Progenitor cell of endocrine pancreas (in vitro differentiated cells): ENCODE results near the gene NPB. TPM values are rescaled to one million over a fixed set of nuclear protein-coding genes. Genes with fewer than 3 reads are reported as not detected.
A peak's percentile ranks its signal among the peaks of the same experiment; 100 is the strongest.

Experiments
- DNase-seq: peaks from one replicate; pipeline ENCODE4 v3.0.0; 2021; ENCODE audit warnings: low spot score; ENCODE audit not compliant: unreplicated experiment
- H3K27ac Mint-ChIP-seq: 2 replicates; pipeline ENCODE4 v1.8.0; 2021; ENCODE audit warnings: mild to moderate bottlenecking, moderate library complexity, mixed read lengths
- H3K27me3 Mint-ChIP-seq: 2 replicates; pipeline ENCODE4 v1.8.0; 2021; ENCODE audit warnings: mixed read lengths
- H3K36me3 Mint-ChIP-seq: 2 replicates; pipeline ENCODE4 v1.8.0; 2022; ENCODE audit warnings: mixed read lengths; ENCODE audit not compliant: insufficient read depth
- H3K4me1 Mint-ChIP-seq: 2 replicates; pipeline ENCODE4 v1.8.0; 2021; ENCODE audit warnings: low read depth, mixed read lengths
- H3K4me3 Mint-ChIP-seq: 2 replicates; pipeline ENCODE4 v1.8.0; 2021; ENCODE audit warnings: low read depth, mild to moderate bottlenecking, moderate library complexity, mixed read lengths
- H3K9me3 Mint-ChIP-seq: 2 replicates; pipeline ENCODE4 v1.8.0; 2021; ENCODE audit warnings: low read depth, mixed read lengths
- total RNA-seq: library from RNA; stranded (reverse); gene quantifications from 2 replicates; pipeline ENCODE4 v1.2.1, GENCODE V29; 2021
- TF ChIP-seq, protein P1 (sequence below): fragments of 200-600 bp; sonication (generic); IDR thresholded peaks from one replicate; pipeline ENCODE4 v1.5.0; 2021; ENCODE audit warnings: antibody characterized with exemption, mild to moderate bottlenecking; ENCODE audit not compliant: unreplicated experiment

The NPB gene
- total RNA-seq, 1 donor from 2014 or later = 1.7 TPM

DNA sequence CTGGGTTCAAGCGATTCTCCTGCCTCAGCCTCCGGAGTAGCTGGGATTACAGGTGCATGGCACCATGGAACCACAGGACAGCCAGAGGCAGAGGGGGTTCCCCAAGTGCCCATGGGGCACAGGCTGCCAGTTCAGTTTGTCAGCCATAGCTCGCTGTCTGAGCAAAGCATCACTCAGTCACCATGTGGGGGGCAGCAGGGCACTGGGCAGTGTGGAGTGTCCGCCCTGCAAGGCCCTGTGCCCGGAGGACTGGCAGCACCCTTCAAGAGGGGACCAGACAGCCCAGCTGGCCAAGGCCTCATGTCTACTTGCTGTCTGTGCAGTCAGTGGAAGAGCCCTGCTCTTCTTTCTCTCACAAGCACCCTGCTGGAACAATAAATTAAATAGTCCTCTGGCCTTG lies 17.1 kb upstream of the NPB start:
- TF ChIP-seq, protein P1, sequence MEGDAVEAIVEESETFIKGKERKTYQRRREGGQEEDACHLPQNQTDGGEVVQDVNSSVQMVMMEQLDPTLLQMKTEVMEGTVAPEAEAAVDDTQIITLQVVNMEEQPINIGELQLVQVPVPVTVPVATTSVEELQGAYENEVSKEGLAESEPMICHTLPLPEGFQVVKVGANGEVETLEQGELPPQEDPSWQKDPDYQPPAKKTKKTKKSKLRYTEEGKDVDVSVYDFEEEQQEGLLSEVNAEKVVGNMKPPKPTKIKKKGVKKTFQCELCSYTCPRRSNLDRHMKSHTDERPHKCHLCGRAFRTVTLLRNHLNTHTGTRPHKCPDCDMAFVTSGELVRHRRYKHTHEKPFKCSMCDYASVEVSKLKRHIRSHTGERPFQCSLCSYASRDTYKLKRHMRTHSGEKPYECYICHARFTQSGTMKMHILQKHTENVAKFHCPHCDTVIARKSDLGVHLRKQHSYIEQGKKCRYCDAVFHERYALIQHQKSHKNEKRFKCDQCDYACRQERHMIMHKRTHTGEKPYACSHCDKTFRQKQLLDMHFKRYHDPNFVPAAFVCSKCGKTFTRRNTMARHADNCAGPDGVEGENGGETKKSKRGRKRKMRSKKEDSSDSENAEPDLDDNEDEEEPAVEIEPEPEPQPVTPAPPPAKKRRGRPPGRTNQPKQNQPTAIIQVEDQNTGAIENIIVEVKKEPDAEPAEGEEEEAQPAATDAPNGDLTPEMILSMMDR = no peak
- no peaks in the 10 kb centered on the region for H3K9me3 Mint-ChIP-seq
- no peak overlapping the region for H3K4me3 Mint-ChIP-seq
- H3K36me3 Mint-ChIP-seq = peaks cover 18% of the 10 kb centered on the region
- no peak for DNase-seq
- H3K27me3 Mint-ChIP-seq = no peaks in the 10 kb centered on the region
- H3K27ac Mint-ChIP-seq = peak overlapping the region; percentile 45
- no peaks in the 10 kb centered on the region for H3K4me1 Mint-ChIP-seq

DNA sequence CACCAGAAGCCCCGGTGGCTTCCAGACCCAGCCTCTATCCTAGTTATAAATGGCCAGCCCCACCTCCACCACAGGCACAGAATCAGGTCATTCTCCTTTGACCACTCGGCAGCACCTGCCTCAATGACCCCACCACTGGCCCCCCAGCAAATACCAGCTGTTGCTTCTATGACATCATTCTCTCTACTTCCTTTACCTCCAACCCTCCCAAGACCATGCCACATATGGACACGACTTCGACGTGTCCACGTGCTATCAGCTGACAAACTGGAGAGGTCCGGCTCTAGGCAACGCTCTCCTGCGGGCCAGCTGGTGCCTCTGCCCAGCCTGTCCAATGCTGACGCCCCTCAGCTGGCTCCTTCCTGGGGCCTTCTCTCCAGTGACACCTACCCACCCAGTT lies 16.6 kb upstream of the NPB start:
- no peaks in the 10 kb centered on the region for H3K27me3 Mint-ChIP-seq
- no peak for DNase-seq
- peaks cover 18% of the 10 kb centered on the region for H3K36me3 Mint-ChIP-seq
- peak overlapping the region; percentile 45 for H3K27ac Mint-ChIP-seq
- H3K9me3 Mint-ChIP-seq = no peaks in the 10 kb centered on the region
- H3K4me3 Mint-ChIP-seq = no peak overlapping the region
- peaks cover 4% of the 10 kb centered on the region for H3K4me1 Mint-ChIP-seq
- TF ChIP-seq, protein P1 = no peak

DNA sequence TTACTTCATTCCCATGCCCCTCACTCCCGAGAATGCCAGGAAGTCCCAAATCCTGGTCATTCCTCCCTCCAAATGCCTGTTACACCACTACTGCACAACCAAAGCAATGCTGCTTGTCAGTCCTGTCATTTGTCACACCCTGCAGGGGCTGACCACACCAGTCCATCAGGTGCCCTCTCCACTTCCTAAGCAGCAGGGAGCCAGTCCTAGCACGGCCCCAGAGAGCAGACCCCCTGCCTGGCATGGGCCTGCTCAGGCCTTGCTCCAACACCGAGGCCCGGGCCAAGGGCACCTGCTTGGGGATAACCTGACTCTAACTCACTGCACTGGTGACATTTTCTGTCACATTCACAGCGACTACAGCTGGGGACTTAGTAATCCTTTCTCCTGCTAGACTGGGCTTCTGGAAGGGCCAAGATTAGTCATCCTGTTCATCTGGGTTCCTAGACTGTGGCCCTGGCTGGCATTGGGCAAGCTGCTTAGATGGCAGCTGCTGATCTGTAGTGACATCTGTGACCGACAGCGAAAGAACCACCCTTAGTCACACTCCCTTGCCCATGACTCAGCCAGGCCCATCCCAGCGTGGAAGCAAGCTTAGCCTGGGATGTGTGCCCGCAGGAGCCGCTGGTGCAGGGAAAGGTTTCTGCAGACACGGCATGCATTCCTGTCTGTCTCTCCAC lies 16.0 kb upstream of the NPB start:
- DNase-seq = no peak
- Mint-ChIP-seq H3K27ac (no peak overlapping the region), H3K9me3 (no peaks in the 10 kb centered on the region), H3K4me3 (no peak overlapping the region), H3K36me3 (peaks cover 18% of the 10 kb centered on the region), H3K4me1 (peaks cover 5% of the 10 kb centered on the region), H3K27me3 (no peaks in the 10 kb centered on the region)
- TF ChIP-seq, protein P1 = no peak

DNA sequence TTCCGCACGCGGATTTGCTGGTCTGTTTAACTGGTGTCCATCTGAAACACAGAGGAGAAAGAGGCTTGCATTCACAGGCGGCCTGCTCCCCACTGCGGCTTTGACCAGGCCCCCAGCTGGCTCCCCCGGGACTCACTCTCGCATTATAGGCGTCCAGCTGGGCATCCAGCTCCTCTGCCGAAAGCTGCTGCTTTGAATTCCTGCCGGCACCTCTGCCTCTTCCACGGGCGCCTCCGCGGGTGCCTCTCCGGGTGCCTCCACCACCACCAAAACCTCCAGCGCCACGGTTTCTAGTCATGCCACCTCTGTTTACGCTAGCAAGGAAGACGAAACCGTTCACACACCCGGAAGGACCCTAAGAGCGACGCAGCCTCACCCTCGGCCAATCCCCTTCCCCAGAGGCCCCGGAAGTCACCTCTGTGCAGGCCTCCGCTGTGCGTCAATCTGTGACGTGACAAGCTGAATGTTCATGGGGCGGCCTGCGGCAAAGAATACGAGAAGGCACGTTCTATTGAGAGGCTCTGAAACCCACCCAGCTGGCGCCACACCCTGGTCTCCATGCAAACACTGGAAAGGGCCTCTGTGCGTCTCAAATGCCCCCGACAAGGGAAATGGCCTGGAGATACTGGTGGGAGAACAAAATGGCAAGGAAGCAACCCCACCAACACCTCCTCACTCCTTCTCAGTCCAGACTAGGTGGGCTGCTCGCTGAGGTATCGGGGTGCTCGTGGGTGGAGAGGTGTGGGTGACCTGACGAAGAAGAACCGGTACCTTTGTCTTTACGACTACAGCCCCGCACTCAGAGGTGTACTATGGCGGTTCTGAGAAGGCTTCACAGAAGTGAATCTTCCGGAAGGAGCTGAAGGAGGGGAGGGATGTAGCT lies 13.7 kb upstream of the NPB start:
- H3K27me3 Mint-ChIP-seq = no peaks in the 10 kb centered on the region
- peak overlapping the region; percentile 62 for H3K4me3 Mint-ChIP-seq
- no peak for DNase-seq
- peak overlapping the region; percentile 52 for H3K27ac Mint-ChIP-seq
- H3K36me3 Mint-ChIP-seq = peaks cover 17% of the 10 kb centered on the region
- TF ChIP-seq, protein P1 = no peak
- no peaks in the 10 kb centered on the region for H3K9me3 Mint-ChIP-seq
- H3K4me1 Mint-ChIP-seq = peaks cover 5% of the 10 kb centered on the region

DNA sequence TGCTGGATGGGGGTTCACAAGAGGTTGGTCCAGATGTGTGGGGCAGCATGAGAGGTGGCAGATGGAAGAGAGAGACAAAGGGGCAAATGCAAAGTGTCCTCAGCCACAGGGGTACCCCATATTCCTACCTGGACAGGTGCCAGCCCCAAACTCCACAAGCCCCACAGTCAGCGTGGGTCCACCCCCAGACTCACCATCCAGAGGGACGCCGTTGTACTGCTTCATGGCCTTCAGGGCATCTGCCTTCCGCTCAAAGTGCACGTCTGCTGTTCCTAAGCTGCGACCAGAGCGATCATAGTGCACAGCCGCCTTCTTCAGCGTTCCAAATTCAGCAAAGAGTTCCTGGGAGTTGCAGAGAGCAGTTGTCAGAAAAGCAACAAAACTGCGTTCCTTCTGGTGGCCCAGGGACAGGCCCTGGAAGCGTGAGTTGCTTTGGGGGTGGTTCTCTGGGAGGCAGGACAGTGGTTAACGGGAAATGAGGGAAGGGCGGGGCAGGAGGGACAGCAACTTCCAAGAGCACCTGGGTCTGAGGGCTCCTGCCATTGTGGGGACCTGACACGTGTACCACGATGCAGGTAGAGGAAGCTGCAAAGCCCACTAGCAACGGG lies 12.9 kb upstream of the NPB start:
- TF ChIP-seq, protein P1 = no peak
- peak overlapping the region; percentile 33 for H3K27ac Mint-ChIP-seq
- H3K36me3 Mint-ChIP-seq = peaks cover 17% of the 10 kb centered on the region
- no peaks in the 10 kb centered on the region for H3K9me3 Mint-ChIP-seq
- no peaks in the 10 kb centered on the region for H3K27me3 Mint-ChIP-seq
- H3K4me1 Mint-ChIP-seq = peaks cover 5% of the 10 kb centered on the region
- DNase-seq = no peak
- peak overlapping the region; percentile 84 for H3K4me3 Mint-ChIP-seq
